ENCODE measurements around the gene EXOSC3. TPM values are rescaled to one million over a fixed set of nuclear protein-coding genes. Genes with fewer than 3 reads are reported as not detected.

EXOSC3 gene
- total and polyA plus RNA-seq, 9 of the 15 experiments (the other 6 are each of a cell fraction or from before 2014, with no cell fraction given) = 18.5 to 266 (median 114) TPM

DNA sequence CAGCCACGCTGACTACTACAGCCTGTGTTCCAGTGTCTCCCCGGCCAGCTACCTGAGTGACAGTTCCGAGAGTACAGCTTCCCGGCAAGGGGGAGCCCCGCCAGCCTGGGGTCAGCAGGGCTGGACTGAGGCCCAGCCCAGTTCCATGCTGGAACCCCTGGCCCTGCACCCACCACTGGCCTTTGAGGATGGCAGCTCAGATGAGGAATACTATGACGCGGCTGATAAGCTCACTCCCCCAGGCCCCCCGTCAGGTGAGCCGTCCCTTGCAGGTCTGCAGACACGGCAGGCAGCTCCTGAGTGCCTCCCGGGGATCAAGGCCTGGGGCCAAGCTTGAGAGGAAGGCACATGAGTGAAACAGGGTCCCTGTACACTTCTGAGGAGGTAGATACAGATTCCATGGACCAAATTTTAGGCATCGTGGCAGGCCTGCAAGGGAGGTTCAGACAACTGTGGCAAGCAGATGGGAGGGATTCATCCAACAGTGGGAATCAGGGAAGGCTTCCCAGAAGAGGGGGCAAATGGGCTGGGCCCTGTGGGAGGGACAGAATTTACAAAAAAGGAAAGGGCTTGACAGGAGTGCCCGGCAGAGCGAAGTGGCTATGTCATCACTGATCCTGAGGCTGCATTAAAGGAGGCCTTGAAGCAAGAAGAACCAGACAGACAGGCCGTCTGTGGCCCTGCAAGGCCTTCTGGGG lies 44.1 kb downstream of the EXOSC3 start:
- ATAC-seq (no peak; the same call in 1 of the 3 replicates), FAIRE-seq (no peak), DNase-seq (ENCODE audit: extremely low read depth in 1 of 4, low spot score in 3 of 4) (no peak)
- Histone ChIP-seq H3K27me3 (ENCODE audit: control insufficient read depth in 2 of 2, insufficient read depth in 2 of 2, low read length in 2 of 2) (peaks cover 32 to 50% of the 10 kb centered on the region in 2 experiments), H3K9me3 (replicated peaks; ENCODE audit: control insufficient read depth, insufficient read depth, low read depth, low read length) (no peaks in the 10 kb centered on the region), H3K79me2 (ENCODE audit: control insufficient read depth, insufficient read depth, low read length) (no peaks in the 10 kb centered on the region), H3K36me3 (ENCODE audit: control insufficient read depth, insufficient read depth, low read length) (no peaks in the 10 kb centered on the region), H3K4me2 (ENCODE audit: insufficient read depth, low read length) (no peak overlapping the region), H4K20me1 (replicated peaks; ENCODE audit: control insufficient read depth, insufficient read depth, low read length) (no peaks in the 10 kb centered on the region), H3K9ac (ENCODE audit: insufficient read depth in 1 of 2, low read depth in 2 of 2, low read length in 2 of 2) (peak overlapping the region in 1 of 2 experiments; percentile 3; a peak in 1 of 4 replicates), H3K9me1 (ENCODE audit: control insufficient read depth, insufficient read depth, low read length) (peaks cover 4% of the 10 kb centered on the region), H3K4me1 (replicated peaks in 1 of 2; ENCODE audit: control insufficient read depth in 2 of 2, insufficient read depth in 2 of 2, low read length in 2 of 2) (peaks cover 0 to 10% of the 10 kb centered on the region in 2 experiments; a peak in 2 of 5 replicates), H3K27ac (ENCODE audit: extremely low read depth, low read depth, low read length) (no peak overlapping the region), H3K4me3 (no peak overlapping the region), H2AFZ (ENCODE audit: low read depth, low read length) (no peak overlapping the region)
- BruUV-seq (replicated peaks) = no TSS peak
- WGBS (ENCODE audit: insufficient coverage, low coverage, missing lambda C conversion rate) = 20% methylated on average over 15 of the region's 15 CpGs
- TF ChIP-seq ZFP36 (IDR thresholded peaks at IDR 0.05; ENCODE audit: low read depth, low read length, partially characterized antibody) (peak; percentile 91), ZNF239 (CRISPR knock-in tag; IDR thresholded peaks at IDR 0.05) (no peak)
- ChIA-PET POLR2A (interaction anchor here (0.6 to 1.3 kb wide), 3 partner anchors 9 to 604 kb away, joined by 3 read pairs; no protein-coding TSS in a partner anchor), CTCF (ENCODE audit: low intra/inter-chr PET ratio) (no interaction called here)
- in situ Hi-C loops (cut with MboI) (loop anchor here (25.0 kb wide), 1 partner anchor 622 kb away; no protein-coding TSS in a partner anchor), intact Hi-C loops (cut with micrococcal nuclease) (loop anchor here (10.0 kb wide), 2 partner anchors 324 to 424 kb away; partner anchors contain the start of gene SHB)

DNA sequence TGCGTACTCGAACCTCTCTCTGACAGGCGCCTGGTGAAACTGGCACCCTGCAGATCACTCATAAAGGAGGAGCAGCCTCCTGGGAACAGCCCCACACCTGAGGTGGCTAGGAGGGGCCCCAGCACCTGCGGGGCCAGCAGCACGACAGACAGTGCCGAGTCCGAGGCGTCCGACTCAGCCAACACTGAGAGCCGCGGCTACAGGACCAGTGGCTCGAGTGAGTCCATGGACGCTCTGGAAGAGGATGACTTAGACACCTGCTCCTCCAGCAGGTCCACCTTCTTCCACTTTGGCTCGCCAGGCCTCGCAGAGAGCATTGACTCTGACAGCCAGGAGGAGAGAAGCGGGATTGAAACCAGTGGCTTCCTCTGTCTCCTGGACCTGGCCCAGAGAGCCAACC lies 44.7 kb downstream of the EXOSC3 start:
- 32% methylated on average over 13 of the region's 16 CpGs for WGBS (ENCODE audit: insufficient coverage, low coverage, missing lambda C conversion rate)
- peak; percentile 20; the same call in 2 of the 3 replicates for ATAC-seq
- Histone ChIP-seq H3K4me3 (no peak overlapping the region), H3K27ac (ENCODE audit: extremely low read depth, low read depth, low read length) (no peak overlapping the region), H3K36me3 (ENCODE audit: control insufficient read depth, insufficient read depth, low read length) (no peaks in the 10 kb centered on the region), H2AFZ (ENCODE audit: low read depth, low read length) (no peak overlapping the region), H3K9me3 (replicated peaks; ENCODE audit: control insufficient read depth, insufficient read depth, low read depth, low read length) (no peaks in the 10 kb centered on the region), H3K4me1 (replicated peaks in 1 of 2; ENCODE audit: control insufficient read depth in 2 of 2, insufficient read depth in 2 of 2, low read length in 2 of 2) (peaks cover 0 to 10% of the 10 kb centered on the region in 2 experiments; a peak in 2 of 5 replicates), H3K9ac (ENCODE audit: insufficient read depth in 1 of 2, low read depth in 2 of 2, low read length in 2 of 2) (peak overlapping the region in 1 of 2 experiments; percentile 4; a peak in 1 of 4 replicates), H3K27me3 (ENCODE audit: control insufficient read depth in 2 of 2, insufficient read depth in 2 of 2, low read length in 2 of 2) (peaks cover 35 to 53% of the 10 kb centered on the region in 2 experiments), H3K4me2 (ENCODE audit: insufficient read depth, low read length) (no peak overlapping the region), H3K79me2 (ENCODE audit: control insufficient read depth, insufficient read depth, low read length) (no peaks in the 10 kb centered on the region), H4K20me1 (replicated peaks; ENCODE audit: control insufficient read depth, insufficient read depth, low read length) (no peaks in the 10 kb centered on the region), H3K9me1 (ENCODE audit: control insufficient read depth, insufficient read depth, low read length) (peaks cover 4% of the 10 kb centered on the region)
- CTCF ChIA-PET (ENCODE audit: low intra/inter-chr PET ratio) = no interaction called here
- no TSS peak for BruUV-seq (replicated peaks)
- in situ Hi-C loops (cut with MboI) = loop anchor here (25.0 kb wide), 1 partner anchor 622 kb away; no protein-coding TSS in a partner anchor
- no peak for DNase-seq (ENCODE audit: extremely low read depth in 1 of 4, low spot score in 3 of 4)
- FAIRE-seq = no peak
- POLR2A ChIA-PET = interaction anchor here (0.6 to 1.3 kb wide), 4 partner anchors 8 to 442 kb away, joined by 3 read pairs; no protein-coding TSS in a partner anchor
- intact Hi-C loops (cut with micrococcal nuclease) = loop anchor here (10.0 kb wide), 2 partner anchors 325 to 425 kb away; partner anchors contain the start of gene SHB
- TF ChIP-seq TAF15 (IDR thresholded peaks at IDR 0.05; ENCODE audit: low read depth, low read length) = no peak
- TF ChIP-seq CHD4 (IDR thresholded peaks at IDR 0.05; ENCODE audit: insufficient read depth, insufficient replicate concordance, low read depth, low read length, poor library complexity, severe bottlenecking) = no peak
- no peak for TF ChIP-seq ZNF174 (CRISPR knock-in tag; IDR thresholded peaks at IDR 0.05)
- no peak for TF ChIP-seq ZNF41 (CRISPR knock-in tag; conservative IDR thresholded peaks at IDR 0.05)
- TF ChIP-seq STAT5B (CRISPR knock-in tag; IDR thresholded peaks at IDR 0.05) = no peak
- TF ChIP-seq KLF1 (tag; IDR thresholded peaks at IDR 0.05) = no peak
- TF ChIP-seq, protein P1, sequence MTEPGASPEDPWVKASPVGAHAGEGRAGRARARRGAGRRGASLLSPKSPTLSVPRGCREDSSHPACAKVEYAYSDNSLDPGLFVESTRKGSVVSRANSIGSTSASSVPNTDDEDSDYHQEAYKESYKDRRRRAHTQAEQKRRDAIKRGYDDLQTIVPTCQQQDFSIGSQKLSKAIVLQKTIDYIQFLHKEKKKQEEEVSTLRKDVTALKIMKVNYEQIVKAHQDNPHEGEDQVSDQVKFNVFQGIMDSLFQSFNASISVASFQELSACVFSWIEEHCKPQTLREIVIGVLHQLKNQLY (CRISPR knock-in tag; conservative IDR thresholded peaks at IDR 0.05) = no peak
- TF ChIP-seq, protein P2, sequence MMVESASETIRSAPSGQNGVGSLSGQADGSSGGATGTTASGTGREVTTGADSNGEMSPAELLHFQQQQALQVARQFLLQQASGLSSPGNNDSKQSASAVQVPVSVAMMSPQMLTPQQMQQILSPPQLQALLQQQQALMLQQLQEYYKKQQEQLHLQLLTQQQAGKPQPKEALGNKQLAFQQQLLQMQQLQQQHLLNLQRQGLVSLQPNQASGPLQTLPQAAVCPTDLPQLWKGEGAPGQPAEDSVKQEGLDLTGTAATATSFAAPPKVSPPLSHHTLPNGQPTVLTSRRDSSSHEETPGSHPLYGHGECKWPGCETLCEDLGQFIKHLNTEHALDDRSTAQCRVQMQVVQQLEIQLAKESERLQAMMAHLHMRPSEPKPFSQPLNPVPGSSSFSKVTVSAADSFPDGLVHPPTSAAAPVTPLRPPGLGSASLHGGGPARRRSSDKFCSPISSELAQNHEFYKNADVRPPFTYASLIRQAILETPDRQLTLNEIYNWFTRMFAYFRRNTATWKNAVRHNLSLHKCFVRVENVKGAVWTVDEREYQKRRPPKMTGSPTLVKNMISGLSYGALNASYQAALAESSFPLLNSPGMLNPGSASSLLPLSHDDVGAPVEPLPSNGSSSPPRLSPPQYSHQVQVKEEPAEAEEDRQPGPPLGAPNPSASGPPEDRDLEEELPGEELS (CRISPR knock-in tag; IDR thresholded peaks at IDR 0.05; ENCODE audit: borderline replicate concordance) = no peak
- TF ChIP-seq ZNF253 (CRISPR knock-in tag; conservative IDR thresholded peaks at IDR 0.05) = no peak

Data from K562 (cell line).